SK-N-MC (cell line): ENCODE results near the gene NFKB2.

ENCODE experiments used
- EZH2 ChIP-seq: fragments of 200-600 bp; sonication (generic); IDR thresholded peaks from one replicate; pipeline ENCODE4 v1.6.1; 2017; ENCODE audit warnings: antibody characterized with exemption
- FOXP2 ChIP-seq: optimal IDR thresholded peaks from 2 replicates; pipeline ENCODE3; 2011; ENCODE audit warnings: mild to moderate bottlenecking, moderate library complexity; ENCODE audit not compliant: insufficient read depth; ENCODE audit errors: extremely low read length, control extremely low read depth
- POLR2AphosphoS5 ChIP-seq: IDR thresholded peaks from 2 replicates; pipeline ENCODE4 v1.6.1; 2012; ENCODE audit warnings: mild to moderate bottlenecking, low read depth, low read length, borderline replicate concordance

DNA sequence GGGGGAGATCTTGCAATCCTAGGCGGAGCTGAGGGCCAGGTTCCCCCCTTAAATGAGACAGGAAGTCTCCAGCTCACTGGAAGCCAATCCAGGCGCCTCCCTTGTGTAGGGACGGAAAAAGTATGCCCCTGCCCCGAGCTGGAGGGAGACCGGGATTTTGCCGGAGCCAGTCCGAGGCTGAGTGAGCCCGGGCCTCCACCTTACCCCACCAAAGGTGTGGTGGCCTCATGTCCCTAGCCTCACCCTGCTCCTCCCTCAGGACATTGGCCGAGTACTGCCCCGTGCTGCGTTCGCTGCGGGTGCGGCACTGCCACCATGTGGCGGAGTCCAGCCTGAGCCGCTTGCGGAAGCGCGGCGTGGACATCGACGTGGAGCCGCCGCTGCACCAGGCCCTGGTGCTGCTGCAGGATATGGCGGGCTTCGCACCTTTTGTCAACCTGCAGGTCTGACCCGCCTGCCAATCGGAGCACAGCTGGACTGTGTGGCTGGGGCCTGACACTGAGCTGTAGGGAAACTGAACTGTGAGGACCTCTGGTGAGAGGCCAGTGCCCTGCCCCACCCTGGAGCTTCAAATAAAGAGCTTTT is 27.1 kb downstream of the NFKB2 start:
- no peak; the same call in 1 of the 2 replicates for TF ChIP-seq POLR2AphosphoS5
- no peak for TF ChIP-seq EZH2
- TF ChIP-seq FOXP2, result no peak
